ENCODE measurements around the gene CST3. TPM values are rescaled to one million over a fixed set of nuclear protein-coding genes. Genes with fewer than 3 reads are reported as not detected.
"Not testable (repeated sequence)": the region's sequence is repeated elsewhere in the genome, so short reads cannot be mapped to it uniquely, and the experiment has no call there.

CST3 gene
- total RNA-seq, 4 donors from 2014 or later = 951 to 1,877 (median 1,344) TPM

- TF ChIP-seq POLR2A (IDR thresholded peaks at IDR 0.05) (no peak), POLR2AphosphoS5 (IDR thresholded peaks at IDR 0.05) (no peak), EP300 (IDR thresholded peaks at IDR 0.05) (no peak)
- TF ChIP-seq, protein P1, sequence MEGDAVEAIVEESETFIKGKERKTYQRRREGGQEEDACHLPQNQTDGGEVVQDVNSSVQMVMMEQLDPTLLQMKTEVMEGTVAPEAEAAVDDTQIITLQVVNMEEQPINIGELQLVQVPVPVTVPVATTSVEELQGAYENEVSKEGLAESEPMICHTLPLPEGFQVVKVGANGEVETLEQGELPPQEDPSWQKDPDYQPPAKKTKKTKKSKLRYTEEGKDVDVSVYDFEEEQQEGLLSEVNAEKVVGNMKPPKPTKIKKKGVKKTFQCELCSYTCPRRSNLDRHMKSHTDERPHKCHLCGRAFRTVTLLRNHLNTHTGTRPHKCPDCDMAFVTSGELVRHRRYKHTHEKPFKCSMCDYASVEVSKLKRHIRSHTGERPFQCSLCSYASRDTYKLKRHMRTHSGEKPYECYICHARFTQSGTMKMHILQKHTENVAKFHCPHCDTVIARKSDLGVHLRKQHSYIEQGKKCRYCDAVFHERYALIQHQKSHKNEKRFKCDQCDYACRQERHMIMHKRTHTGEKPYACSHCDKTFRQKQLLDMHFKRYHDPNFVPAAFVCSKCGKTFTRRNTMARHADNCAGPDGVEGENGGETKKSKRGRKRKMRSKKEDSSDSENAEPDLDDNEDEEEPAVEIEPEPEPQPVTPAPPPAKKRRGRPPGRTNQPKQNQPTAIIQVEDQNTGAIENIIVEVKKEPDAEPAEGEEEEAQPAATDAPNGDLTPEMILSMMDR (IDR thresholded peaks at IDR 0.05) = no peak
- Histone ChIP-seq H3K27ac (peak overlapping the region; percentile 81 to 92 (median 88)), H3K9me3 (no peaks in the 10 kb centered on the region), H3K36me3 (no peaks in the 10 kb centered on the region), H3K4me3 (no peak overlapping the region), H3K27me3 (no peaks in the 10 kb centered on the region), H3K4me1 (peaks cover 7 to 37% (median 14%) of the 10 kb centered on the region in 3 donors)
- 55 to 57% methylated on average over 2 to 4 of the region's 4 CpGs for WGBS, 2 donors (ENCODE audit: low coverage in 1 of 2)
- ATAC-seq = no peak
These were observed 14.0 kb downstream of the CST3 start for GRCh38 chr20:23623666-23624323.

GRCh38 chr20:23622839-23623343 is 14.9 kb downstream of the CST3 start:
- Histone ChIP-seq H3K9me3 (no peaks in the 10 kb centered on the region), H3K36me3 (no peaks in the 10 kb centered on the region), H3K4me1 (peaks cover 7 to 32% (median 14%) of the 10 kb centered on the region in 3 donors), H3K27me3 (no peaks in the 10 kb centered on the region), H3K4me3 (peak overlapping the region; percentile 17 to 29), H3K27ac (peak overlapping the region; percentile 81 to 92 (median 88))
- 0 to 16% methylated on average over 3 to 4 of the region's 4 CpGs for WGBS, 2 donors (ENCODE audit: low coverage in 1 of 2)
- ATAC-seq = peak; percentile 98
- TF ChIP-seq POLR2AphosphoS5 (IDR thresholded peaks at IDR 0.05) = peak; percentile 100
- TF ChIP-seq, protein P1 (IDR thresholded peaks at IDR 0.05) = no peak
- no peak for TF ChIP-seq POLR2A (IDR thresholded peaks at IDR 0.05)
- peak; percentile 80 for TF ChIP-seq EP300 (IDR thresholded peaks at IDR 0.05)

GRCh38 chr20:23622401-23622800 is 15.4 kb downstream of the CST3 start:
- H3K27ac ChIP-seq = peak overlapping the region; percentile 81 to 92 (median 88)
- peak overlapping the region; percentile 17 to 29 for H3K4me3 ChIP-seq
- H3K27me3 ChIP-seq, H3K9me3 ChIP-seq, ATAC-seq, H3K36me3 ChIP-seq: not testable (repeated sequence)
- peaks cover 7 to 32% (median 14%) of the 10 kb centered on the region in 3 donors for H3K4me1 ChIP-seq
- WGBS, 2 donors (ENCODE audit: low coverage in 1 of 2) = 28 to 33% methylated on average over 3 of the region's 3 CpGs

GRCh38 chr20:23620670-23621386 is 16.9 kb downstream of the CST3 start:
- H3K36me3 ChIP-seq, H3K27me3 ChIP-seq, H3K4me3 ChIP-seq, ATAC-seq, H3K27ac ChIP-seq, H3K9me3 ChIP-seq: not testable (repeated sequence)
- H3K4me1 ChIP-seq = peaks cover 7 to 24% (median 8%) of the 10 kb centered on the region in 3 donors
- WGBS, 2 donors (ENCODE audit: low coverage in 1 of 2) = no CpG with 5 or more reads among the region's 11 CpGs

DNA sequence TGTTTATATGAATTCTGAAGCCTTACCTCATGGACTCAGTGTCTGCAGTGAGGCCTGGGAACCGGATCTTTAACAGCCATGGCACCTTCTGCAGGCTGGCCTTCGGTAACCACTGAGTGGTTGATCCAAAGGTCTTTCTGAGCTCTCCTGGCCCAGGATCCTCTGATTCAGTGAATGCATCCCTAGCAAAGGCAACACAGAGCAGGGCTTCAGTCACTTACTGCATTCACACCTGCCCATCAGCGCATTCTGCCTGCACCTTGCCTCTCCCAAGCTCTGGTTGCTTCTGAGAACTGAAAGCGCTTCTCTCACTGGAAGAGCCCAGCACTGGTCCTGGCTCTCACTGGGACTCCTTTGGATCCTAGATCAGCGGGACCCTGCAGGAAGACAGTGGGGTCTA is 23.6 kb downstream of the CST3 start:
- peak; percentile 22 for ATAC-seq
- Histone ChIP-seq H3K9me3 (no peaks in the 10 kb centered on the region), H3K27me3 (no peaks in the 10 kb centered on the region), H3K27ac (peak overlapping the region in 3 of 4 donors; percentile 61 to 76 (median 63)), H3K4me1 (peaks cover 0 to 30% (median 14%) of the 10 kb centered on the region in 3 donors), H3K36me3 (no peaks in the 10 kb centered on the region), H3K4me3 (no peak overlapping the region)
- TF ChIP-seq POLR2AphosphoS5 (IDR thresholded peaks at IDR 0.05) = no peak
- TF ChIP-seq, protein P1 (IDR thresholded peaks at IDR 0.05) = no peak
- no peak for TF ChIP-seq POLR2A (IDR thresholded peaks at IDR 0.05)
- no peak for TF ChIP-seq EP300 (IDR thresholded peaks at IDR 0.05)
- 80% methylated on average over 2 of the region's 5 CpGs; no CpG with 5 or more reads in 1 of the 2 donors for WGBS, 2 donors (ENCODE audit: low coverage in 1 of 2)

Measured in gastroesophageal sphincter (tissue), 4 donors.